GM11168 (cell line): ENCODE results near the gene SRC.

Experiments
- in situ Hi-C: fragments of 300-500 bp; cut with MboI; formaldehyde crosslinking; loops from one replicate; pipeline ENCODE4 v1.12.0; 2022; ENCODE audit warnings: low sequenced_read_pairs; ENCODE audit not compliant: unreplicated experiment

The SRC gene

GRCh38 chr20:37404461-37404890 is 58.5 kb downstream of the SRC start:
- in situ Hi-C loops, result loop anchor here (10.0 kb wide), 1 partner anchor 120 kb away; the partner anchor contains the start of genes BLCAP and NNAT

GRCh38 chr20:37405351-37405897 is 59.5 kb downstream of the SRC start:
- in situ Hi-C loops, result loop anchor here (10.0 kb wide), 1 partner anchor 119 kb away; the partner anchor contains the start of genes BLCAP and NNAT

GRCh38 chr20:37406010-37406998 is 60.4 kb downstream of the SRC start:
- in situ Hi-C loops, result loop anchor here (10.0 kb wide), 1 partner anchor 118 kb away; the partner anchor contains the start of genes BLCAP and NNAT

- in situ Hi-C loops, result loop anchor here (10.0 kb wide), 1 partner anchor 118 kb away; the partner anchor contains the start of genes BLCAP and NNAT
These were observed 61.2 kb downstream of the SRC start for GRCh38 chr20:37407019-37407566.

- in situ Hi-C loops, result loop anchor here (10.0 kb wide), 1 partner anchor 117 kb away; the partner anchor contains the start of genes BLCAP and NNAT
These were observed 61.6 kb downstream of the SRC start for GRCh38 chr20:37407573-37408002.

- in situ Hi-C loops, result loop anchor here (10.0 kb wide), 1 partner anchor 116 kb away; the partner anchor contains the start of genes BLCAP and NNAT
These were observed 62.6 kb downstream of the SRC start for GRCh38 chr20:37408302-37409193.

- in situ Hi-C loops, result no loop called here
These were observed 65.7 kb downstream of the SRC start for GRCh38 chr20:37411408-37412219.

- in situ Hi-C loops, result no loop called here
These were observed 67.0 kb downstream of the SRC start for GRCh38 chr20:37413023-37413334.

GRCh38 chr20:37413379-37413778 is 67.4 kb downstream of the SRC start:
- in situ Hi-C loops, result no loop called here

- in situ Hi-C loops, result no loop called here
These were observed 68.5 kb downstream of the SRC start for GRCh38 chr20:37414224-37415035.

GRCh38 chr20:37415118-37416085 is 69.5 kb downstream of the SRC start:
- in situ Hi-C loops, result no loop called here

- in situ Hi-C loops, result no loop called here
These were observed 70.3 kb downstream of the SRC start for GRCh38 chr20:37416100-37416847.

GRCh38 chr20:37416848-37417616 is 71.1 kb downstream of the SRC start:
- in situ Hi-C loops, result no loop called here

GRCh38 chr20:37417617-37418467 is 71.9 kb downstream of the SRC start:
- in situ Hi-C loops, result no loop called here
